PFSK-1 (cell line): ENCODE data around the gene PARVB.

ENCODE experiments used
- FOXP2 ChIP-seq: optimal IDR thresholded peaks from 2 replicates; pipeline ENCODE3; 2011; ENCODE audit warnings: borderline replicate concordance, control low read depth, inconsistent platforms; ENCODE audit not compliant: insufficient read depth; ENCODE audit errors: extremely low read length, extremely low read depth
- POLR2AphosphoS5 ChIP-seq: IDR thresholded peaks from 2 replicates; pipeline ENCODE4 v1.6.1; 2012; ENCODE audit warnings: low read depth, mild to moderate bottlenecking, control low read depth, low read length, moderate library complexity
- SIN3A ChIP-seq: IDR thresholded peaks from 2 replicates; pipeline ENCODE4 v1.6.1; 2012; ENCODE audit warnings: mild to moderate bottlenecking, low read length, moderate library complexity, borderline replicate concordance; ENCODE audit not compliant: insufficient read depth
- TAF1 ChIP-seq: IDR thresholded peaks from 2 replicates; pipeline ENCODE4 v1.6.1; 2012; ENCODE audit warnings: low read length, control low read depth, borderline replicate concordance; ENCODE audit not compliant: insufficient read depth
- TF ChIP-seq, protein P1 (sequence below), 2 experiments: IDR thresholded peaks; 2 replicates each; pipeline versions ENCODE4 v1.6.1 to v1.8.0; 2011 to 2012; ENCODE audit warnings: low read depth in 2 of 2, low read length in 2 of 2, control low read depth in 1 of 2, inconsistent platforms in 1 of 2, mild to moderate bottlenecking in 1 of 2, moderate library complexity in 1 of 2; ENCODE audit not compliant: insufficient read depth in 1 of 2

The PARVB gene

DNA sequence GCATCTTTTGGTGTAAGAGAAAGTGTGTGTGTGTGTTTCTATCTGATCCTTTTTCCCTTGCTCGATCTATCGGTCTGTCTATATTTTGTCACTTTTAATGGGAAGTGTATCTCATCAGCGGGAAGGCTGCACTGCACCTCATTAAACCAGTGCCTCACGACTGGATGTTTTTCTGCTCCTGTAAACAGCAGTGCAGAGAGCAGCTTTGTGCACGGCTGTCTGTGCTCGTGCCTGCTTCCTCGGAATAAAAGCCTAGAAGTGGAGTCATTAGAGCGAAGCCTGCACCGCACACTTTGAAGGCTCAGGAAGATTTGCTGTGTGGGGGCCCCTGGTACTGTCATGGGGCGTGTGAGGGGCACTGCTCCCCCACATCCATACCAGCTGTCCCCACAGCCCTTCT lies 129.6 kb downstream of the PARVB start:
- no peak for TF ChIP-seq FOXP2

DNA sequence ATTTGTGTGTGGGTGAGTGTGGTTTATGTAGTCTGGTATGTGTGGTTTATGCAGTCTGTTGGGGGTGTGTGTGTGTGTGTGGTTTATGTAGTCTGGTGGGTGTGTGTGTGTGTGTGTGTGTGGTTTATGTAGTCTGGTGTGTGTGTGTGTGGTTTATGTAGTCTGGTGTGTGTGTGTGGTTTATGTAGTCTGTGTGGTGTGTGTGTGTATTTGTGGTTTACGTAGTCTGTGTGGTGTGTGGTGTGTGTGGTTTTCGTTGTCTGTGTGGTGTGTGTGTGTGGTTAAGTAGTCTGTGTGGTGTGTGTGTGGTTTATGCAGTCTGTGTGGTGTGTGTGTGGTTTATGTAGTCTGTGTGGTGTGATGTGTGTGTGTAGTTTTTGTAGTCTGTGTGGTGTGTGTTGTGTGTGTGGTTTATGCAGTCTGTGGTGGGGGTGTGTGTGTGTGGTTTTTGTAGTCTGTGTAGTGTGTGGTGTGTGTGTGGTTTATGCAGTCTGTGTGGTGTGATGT lies 130.4 kb downstream of the PARVB start:
- TF ChIP-seq, protein P1, sequence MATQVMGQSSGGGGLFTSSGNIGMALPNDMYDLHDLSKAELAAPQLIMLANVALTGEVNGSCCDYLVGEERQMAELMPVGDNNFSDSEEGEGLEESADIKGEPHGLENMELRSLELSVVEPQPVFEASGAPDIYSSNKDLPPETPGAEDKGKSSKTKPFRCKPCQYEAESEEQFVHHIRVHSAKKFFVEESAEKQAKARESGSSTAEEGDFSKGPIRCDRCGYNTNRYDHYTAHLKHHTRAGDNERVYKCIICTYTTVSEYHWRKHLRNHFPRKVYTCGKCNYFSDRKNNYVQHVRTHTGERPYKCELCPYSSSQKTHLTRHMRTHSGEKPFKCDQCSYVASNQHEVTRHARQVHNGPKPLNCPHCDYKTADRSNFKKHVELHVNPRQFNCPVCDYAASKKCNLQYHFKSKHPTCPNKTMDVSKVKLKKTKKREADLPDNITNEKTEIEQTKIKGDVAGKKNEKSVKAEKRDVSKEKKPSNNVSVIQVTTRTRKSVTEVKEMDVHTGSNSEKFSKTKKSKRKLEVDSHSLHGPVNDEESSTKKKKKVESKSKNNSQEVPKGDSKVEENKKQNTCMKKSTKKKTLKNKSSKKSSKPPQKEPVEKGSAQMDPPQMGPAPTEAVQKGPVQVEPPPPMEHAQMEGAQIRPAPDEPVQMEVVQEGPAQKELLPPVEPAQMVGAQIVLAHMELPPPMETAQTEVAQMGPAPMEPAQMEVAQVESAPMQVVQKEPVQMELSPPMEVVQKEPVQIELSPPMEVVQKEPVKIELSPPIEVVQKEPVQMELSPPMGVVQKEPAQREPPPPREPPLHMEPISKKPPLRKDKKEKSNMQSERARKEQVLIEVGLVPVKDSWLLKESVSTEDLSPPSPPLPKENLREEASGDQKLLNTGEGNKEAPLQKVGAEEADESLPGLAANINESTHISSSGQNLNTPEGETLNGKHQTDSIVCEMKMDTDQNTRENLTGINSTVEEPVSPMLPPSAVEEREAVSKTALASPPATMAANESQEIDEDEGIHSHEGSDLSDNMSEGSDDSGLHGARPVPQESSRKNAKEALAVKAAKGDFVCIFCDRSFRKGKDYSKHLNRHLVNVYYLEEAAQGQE (IDR thresholded peaks at IDR 0.05; ENCODE audit: insufficient read depth in 1 of 2, low read depth in 2 of 2, low read length in 2 of 2), result no peak
- TF ChIP-seq TAF1 (no peak), SIN3A (no peak), FOXP2 (no peak), POLR2AphosphoS5 (no peak)

DNA sequence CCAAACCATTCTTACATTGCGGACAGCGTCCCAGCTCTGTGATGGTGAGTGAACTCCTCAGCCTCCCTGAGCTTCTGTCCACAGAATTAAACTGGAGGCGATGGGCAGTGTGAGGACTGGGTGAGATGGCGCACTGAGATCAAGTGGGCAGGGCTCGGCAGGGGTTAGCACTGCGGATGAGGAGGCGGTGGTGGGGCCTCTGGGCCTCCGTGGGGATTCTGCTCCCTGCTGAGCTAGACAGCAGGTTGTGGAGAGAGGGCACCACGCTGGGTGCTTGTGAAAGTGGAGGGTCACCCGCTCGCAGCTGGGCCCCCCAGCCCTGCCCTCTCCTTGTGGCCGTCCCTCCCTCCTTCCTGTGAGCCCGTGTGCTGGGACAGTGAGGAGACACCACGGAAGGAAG lies 131.0 kb downstream of the PARVB start:
- no peak for TF ChIP-seq TAF1
- no peak for TF ChIP-seq SIN3A
- no peak for TF ChIP-seq FOXP2
- TF ChIP-seq POLR2AphosphoS5, result no peak
- TF ChIP-seq, protein P1 (IDR thresholded peaks at IDR 0.05; ENCODE audit: insufficient read depth in 1 of 2, low read depth in 2 of 2, low read length in 2 of 2), result no peak

DNA sequence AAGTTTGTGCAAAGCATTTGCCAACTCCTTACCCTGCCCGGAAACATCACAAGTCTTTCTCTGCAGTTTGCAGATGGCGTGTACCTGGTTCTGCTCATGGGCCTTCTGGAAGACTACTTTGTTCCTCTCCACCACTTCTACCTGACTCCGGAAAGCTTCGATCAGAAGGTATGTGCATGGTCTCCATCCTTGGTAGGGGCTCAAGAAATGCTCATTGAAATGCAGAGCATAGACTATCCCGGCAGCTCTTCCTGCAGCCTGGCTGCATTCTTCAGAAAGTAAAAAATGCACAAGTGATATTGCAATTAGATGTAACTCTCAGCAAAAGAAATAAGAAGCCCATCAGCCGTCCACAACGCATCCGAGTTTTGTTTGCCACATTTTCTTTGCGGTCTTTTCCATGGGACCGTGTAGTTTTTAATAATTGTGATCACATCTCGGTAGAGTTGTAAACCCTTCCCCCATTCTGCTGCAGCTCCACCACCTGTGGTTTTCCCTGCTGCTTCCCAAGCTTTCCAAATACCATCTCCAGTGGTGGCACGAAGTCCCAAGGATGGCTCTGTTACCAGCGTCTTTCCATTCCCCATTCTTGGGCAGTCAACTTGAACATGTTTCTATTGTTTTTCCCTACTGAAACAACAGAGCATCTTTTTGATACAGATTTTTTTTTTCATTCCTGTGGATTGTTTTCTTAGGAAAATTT lies 134.0 kb downstream of the PARVB start:
- no peak for TF ChIP-seq TAF1
- no peak for TF ChIP-seq SIN3A
- no peak for TF ChIP-seq POLR2AphosphoS5
- no peak for TF ChIP-seq FOXP2
- TF ChIP-seq, protein P1 (IDR thresholded peaks at IDR 0.05; ENCODE audit: insufficient read depth in 1 of 2, low read depth in 2 of 2, low read length in 2 of 2), result no peak

DNA sequence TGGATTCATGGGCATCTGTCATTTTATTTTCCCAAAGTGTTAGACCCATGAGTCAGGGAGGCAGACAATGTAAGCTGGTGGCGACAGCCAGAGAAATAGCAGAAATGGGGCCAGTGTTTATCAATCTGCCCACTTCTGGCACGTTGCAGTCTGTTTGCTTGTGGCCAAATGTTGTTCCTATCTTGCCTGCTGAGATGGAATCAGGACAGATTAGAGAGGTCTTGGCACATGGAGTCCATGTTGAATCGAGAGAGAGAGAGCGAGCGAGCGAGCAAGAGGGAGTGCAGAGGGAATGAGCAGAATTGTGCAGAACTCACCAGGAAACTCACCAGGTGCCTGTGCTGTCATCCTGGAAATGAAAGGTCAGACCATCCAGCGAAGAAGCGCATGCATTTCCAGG lies 134.7 kb downstream of the PARVB start:
- TF ChIP-seq TAF1, result no peak
- TF ChIP-seq, protein P1 (IDR thresholded peaks at IDR 0.05; ENCODE audit: insufficient read depth in 1 of 2, low read depth in 2 of 2, low read length in 2 of 2), result no peak
- TF ChIP-seq FOXP2, result no peak
- no peak for TF ChIP-seq SIN3A
- no peak for TF ChIP-seq POLR2AphosphoS5
